HS-27A (cell line): Measurements from ENCODE around the gene KRTAP10-7.
"Not testable (repeated sequence)": the region's sequence is repeated elsewhere in the genome, so short reads cannot be mapped to it uniquely, and the experiment has no call there.

Experiments used
- DNase-seq: peaks from one replicate; pipeline ENCODE4 v3.0.0-alpha.2; 2012; ENCODE audit warnings: low read depth, missing footprints

Gene KRTAP10-7

GRCh38 chr21:44636209-44637017 lies 36.0 kb downstream of the KRTAP10-7 start:
- DNase-seq: no peak

- no peak for DNase-seq
Measured at GRCh38 chr21:44637018-44637850, 36.8 kb downstream of the KRTAP10-7 start, which contains the start of gene KRTAP10-10. KRTAP10-10 (plus strand) TSS chr21:44637356; CDS start chr21:44637418, 62 bp downstream.

GRCh38 chr21:44637851-44638348 lies 37.5 kb downstream of the KRTAP10-7 start:
- not testable (repeated sequence) for DNase-seq

DNA sequence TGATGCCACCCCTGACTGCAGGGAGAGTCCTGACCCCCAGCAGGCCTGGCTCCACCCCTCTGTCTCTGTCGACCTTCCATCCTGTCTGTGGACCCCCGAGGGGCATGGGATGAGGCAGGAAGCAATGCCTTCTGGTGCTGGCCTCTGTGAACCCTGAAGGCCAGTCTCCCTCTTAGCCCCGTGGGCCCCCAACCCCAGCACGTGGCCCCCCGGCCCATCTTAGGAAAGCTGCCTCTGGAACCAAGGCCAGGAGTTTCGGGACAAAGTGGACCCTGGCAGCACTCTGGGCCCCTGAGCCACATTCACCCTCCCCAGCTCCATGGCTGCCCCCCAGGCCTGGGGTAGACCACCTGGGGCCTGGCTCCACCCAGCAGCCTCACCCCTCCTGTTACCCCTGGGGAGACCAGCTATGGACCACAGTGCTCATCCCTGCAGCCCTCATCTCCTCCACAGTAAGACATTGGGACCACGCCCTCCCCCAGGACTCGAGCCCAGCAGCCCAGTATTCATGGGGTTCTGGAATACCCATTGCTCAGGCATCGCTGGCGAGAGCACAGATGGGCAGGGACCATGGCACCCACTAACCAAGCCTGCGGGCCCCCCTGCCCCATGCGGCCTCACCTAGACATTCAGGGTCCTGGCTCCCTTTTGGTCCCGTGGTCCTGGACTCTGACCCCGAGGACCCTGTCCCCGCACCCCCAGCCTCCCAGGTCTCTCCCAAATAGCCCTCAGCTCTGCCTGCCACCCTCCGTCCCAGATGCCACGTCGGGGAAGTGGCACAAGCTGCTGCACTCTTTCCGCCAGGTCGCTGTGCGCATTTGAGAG lies 38.3 kb downstream of the KRTAP10-7 start:
- not testable (repeated sequence) for DNase-seq

- DNase-seq: no peak
Measured at GRCh38 chr21:44639331-44639655, 38.9 kb downstream of the KRTAP10-7 start.

GRCh38 chr21:44640761-44641160 lies 40.4 kb downstream of the KRTAP10-7 start:
- DNase-seq: no peak

- DNase-seq: no peak
Measured at GRCh38 chr21:44643741-44644310, 43.4 kb downstream of the KRTAP10-7 start.

GRCh38 chr21:44644878-44645277 lies 44.5 kb downstream of the KRTAP10-7 start:
- DNase-seq: no peak

GRCh38 chr21:44646366-44647221 lies 46.2 kb downstream of the KRTAP10-7 start, which contains the start of gene KRTAP10-11:
KRTAP10-11 (plus strand) TSS chr21:44646414; CDS start chr21:44646459, 45 bp downstream.
- not testable (repeated sequence) for DNase-seq

DNA sequence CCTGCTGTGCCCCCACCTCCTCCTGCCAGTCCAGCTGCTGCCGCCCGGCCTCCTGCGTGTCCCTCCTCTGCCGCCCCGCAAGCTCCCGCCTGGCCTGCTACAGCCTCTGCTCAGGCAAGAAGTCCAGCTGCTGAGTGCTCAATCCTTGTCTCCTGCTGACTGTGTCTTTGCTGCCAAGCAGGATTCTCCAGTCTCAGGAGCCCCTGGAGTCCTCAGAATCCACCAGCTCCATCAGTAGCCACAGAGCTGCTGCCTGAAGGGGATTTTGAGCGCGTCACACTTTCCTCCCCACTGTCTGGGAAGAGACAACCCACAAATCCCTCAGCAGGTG lies 46.8 kb downstream of the KRTAP10-7 start:
- DNase-seq: no peak

GRCh38 chr21:44648557-44649311 lies 48.3 kb downstream of the KRTAP10-7 start:
- no peak for DNase-seq

GRCh38 chr21:44649521-44650100 lies 49.2 kb downstream of the KRTAP10-7 start:
- no peak for DNase-seq

DNA sequence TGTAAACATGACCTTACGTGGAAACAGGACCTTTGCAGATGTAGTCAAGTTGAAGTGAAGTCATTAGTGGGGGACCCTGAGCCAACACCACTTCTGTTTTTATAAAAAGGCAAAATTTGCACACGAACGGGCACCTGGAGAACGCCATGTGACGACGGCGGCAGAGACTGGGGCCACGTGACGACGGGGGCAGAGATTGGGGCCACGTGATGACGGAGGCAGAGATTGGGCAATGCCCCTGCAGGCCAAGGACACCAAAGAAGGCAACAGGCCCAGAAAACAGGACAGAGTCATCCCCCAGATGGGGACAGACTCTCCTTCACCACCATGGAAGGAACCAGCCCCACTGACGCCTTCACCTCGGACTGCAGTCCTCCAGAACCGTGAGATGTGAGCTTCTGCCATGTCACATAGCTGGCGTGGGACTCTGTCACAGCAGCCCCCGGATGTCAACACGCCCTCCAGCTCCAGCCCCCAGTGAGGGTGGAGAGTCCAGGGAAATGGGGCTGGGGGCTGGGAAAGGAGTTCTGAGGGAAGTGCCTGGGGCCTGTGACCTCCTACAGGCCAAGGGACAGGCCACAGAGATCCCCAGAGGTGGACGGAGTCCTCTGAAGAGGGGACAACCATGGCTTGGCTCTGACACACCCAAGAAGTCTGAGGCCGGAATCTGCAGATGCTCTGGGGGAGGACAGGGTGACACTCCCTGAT lies 50.0 kb downstream of the KRTAP10-7 start:
- DNase-seq: no peak

GRCh38 chr21:44650973-44651675 lies 50.7 kb downstream of the KRTAP10-7 start:
- DNase-seq: no peak
